ENCODE data around the gene CNKSR3. TPM values are rescaled to one million over a fixed set of nuclear protein-coding genes. Genes with fewer than 3 reads are reported as not detected.

CNKSR3 gene
- total and polyA plus RNA-seq, 8 donors = 10.5 to 33.2 (median 29.8) TPM

DNA sequence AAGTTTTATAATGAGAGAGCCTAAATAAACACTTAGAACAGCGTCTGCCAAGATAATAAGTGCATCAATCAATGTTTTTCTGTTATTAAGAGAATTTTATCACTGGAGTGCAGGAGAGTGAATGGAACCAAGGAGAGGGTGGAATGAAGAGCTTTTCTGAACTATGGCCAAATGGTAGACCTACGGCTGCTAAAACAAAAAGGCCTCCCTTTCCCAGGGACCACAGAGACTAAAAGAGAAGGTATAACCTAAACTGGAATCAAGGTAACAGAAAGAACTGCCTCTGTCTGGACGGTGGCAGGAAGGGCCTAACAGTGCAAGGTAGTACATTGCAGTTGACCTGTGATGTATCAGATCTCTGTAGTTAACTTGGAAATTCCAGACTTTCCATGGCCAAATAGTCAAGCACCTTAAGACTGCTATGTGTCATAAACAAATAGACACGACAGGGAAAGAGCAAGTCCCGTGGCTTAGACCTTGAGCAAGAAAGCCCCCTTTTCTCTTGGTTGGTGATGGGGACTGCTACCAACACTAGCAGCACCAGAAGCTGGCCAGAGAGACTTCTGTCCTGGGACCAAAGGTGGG lies 5.5 kb downstream of the CNKSR3 start:
- no peak for TF ChIP-seq CTCF (IDR thresholded peaks at IDR 0.05)
- peaks cover 0 to 20% of the 10 kb centered on the region in 2 donors for H3K4me1 ChIP-seq
- H3K4me3 ChIP-seq = no peak overlapping the region
- no peak for DNase-seq
- intact Hi-C loops (cut with DNase I) = no loop called here
- H3K36me3 ChIP-seq = no peaks in the 10 kb centered on the region
- ATAC-seq = no peak
- H3K9me3 ChIP-seq = no peaks in the 10 kb centered on the region
- H3K27ac ChIP-seq = no peak overlapping the region
- peaks cover 0 to 18% of the 10 kb centered on the region in 2 donors for H3K27me3 ChIP-seq

- peaks cover 0 to 9% of the 10 kb centered on the region in 2 donors for H3K27me3 ChIP-seq
- DNase-seq (no peak), ATAC-seq (no peak)
- no peak overlapping the region for H3K27ac ChIP-seq
- no peak overlapping the region for H3K4me3 ChIP-seq
- TF ChIP-seq CTCF (IDR thresholded peaks at IDR 0.05) = no peak
- H3K4me1 ChIP-seq = peaks cover 0 to 18% of the 10 kb centered on the region in 2 donors
- intact Hi-C loops (cut with DNase I) = no loop called here
- no peaks in the 10 kb centered on the region for H3K9me3 ChIP-seq
- H3K36me3 ChIP-seq = no peaks in the 10 kb centered on the region
Observed at GRCh38 chr6:154504102-154504501, 6.4 kb downstream of the CNKSR3 start.

DNA sequence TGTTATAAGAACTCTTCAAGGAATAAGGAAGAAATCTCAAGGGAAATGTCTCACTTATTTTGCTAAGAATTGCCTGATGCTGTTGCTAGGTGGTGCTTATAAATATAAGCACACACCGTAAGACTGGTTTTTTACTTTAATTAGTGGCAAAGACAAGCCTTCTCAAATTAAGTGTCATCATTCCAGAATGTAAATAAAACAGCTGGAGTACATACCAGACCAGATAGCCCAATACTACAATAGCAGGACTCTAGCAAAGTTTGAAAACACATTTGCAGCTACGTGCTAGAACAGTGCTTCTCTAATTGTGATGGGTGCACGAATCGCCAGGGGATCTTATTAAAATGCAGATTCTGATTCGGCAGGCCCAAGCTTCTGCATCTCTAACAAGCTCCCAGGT lies 6.8 kb downstream of the CNKSR3 start:
- no peak for ATAC-seq
- DNase-seq = no peak
- no peak for TF ChIP-seq CTCF (IDR thresholded peaks at IDR 0.05)
- Histone ChIP-seq H3K9me3 (no peaks in the 10 kb centered on the region), H3K27ac (no peak overlapping the region), H3K4me1 (peaks cover 0 to 18% of the 10 kb centered on the region in 2 donors), H3K27me3 (peaks cover 0 to 5% of the 10 kb centered on the region in 2 donors), H3K4me3 (no peak overlapping the region), H3K36me3 (no peaks in the 10 kb centered on the region)
- intact Hi-C loops (cut with DNase I) = no loop called here

DNA sequence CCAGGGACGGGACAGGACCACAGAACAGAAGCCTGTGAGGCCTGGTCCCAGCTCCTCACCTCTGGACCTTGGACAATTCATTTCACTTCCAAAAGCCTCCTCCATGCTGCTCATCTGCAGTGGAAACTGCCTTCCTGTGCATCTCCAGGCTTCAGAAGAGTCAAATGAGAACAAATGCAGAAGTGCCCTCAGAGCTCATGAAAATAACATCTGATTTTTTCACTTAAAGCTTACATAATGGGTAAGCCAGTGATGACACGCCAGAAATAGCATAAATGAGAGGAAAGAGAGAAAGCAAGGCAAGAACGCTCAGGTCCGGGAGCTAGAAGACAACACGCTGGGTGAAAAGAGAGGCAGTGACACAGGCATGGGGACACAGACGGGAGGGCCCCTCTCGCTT lies 7.9 kb downstream of the CNKSR3 start:
- Histone ChIP-seq H3K27ac (no peak overlapping the region), H3K4me3 (no peak overlapping the region), H3K9me3 (no peaks in the 10 kb centered on the region), H3K27me3 (no peaks in the 10 kb centered on the region), H3K4me1 (peaks cover 0 to 11% of the 10 kb centered on the region in 2 donors), H3K36me3 (no peaks in the 10 kb centered on the region)
- ATAC-seq = no peak
- no peak for DNase-seq
- intact Hi-C loops (cut with DNase I) = no loop called here
- TF ChIP-seq CTCF (IDR thresholded peaks at IDR 0.05) = no peak

DNA sequence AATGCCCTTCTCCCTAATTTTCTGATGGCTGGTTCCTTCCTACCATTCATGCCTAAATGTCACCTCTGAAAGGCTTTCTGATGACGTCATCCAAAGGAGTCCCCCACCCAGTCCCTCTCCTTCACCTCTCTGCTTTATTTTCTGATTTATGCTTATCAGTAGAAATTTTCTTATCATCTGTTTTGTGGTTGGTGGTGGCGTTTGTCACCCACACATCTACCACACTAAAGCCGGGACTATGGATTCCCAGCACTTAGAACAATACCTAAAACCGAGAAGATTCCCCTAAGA lies 9.0 kb downstream of the CNKSR3 start:
- intact Hi-C loops (cut with DNase I) = no loop called here

More for the DNA sequence above, 9.0 kb downstream of the CNKSR3 start:
- ATAC-seq = no peak
- Histone ChIP-seq H3K4me3 (no peak overlapping the region), H3K9me3 (no peaks in the 10 kb centered on the region), H3K36me3 (no peaks in the 10 kb centered on the region), H3K27ac (no peak overlapping the region), H3K4me1 (peaks cover 0 to 5% of the 10 kb centered on the region in 2 donors), H3K27me3 (no peaks in the 10 kb centered on the region)
- no peak for DNase-seq
- no peak for TF ChIP-seq CTCF (IDR thresholded peaks at IDR 0.05)
